Adrenal gland (tissue), 12 donors: ENCODE measurements around the gene CES5A. TPM values are rescaled to one million over a fixed set of nuclear protein-coding genes. Genes with fewer than 3 reads are reported as not detected.

ENCODE experiments used
- DNase-seq, 7 donors: peaks; one replicate each; pipeline ENCODE4 v3.0.0-alpha.2; 2019 to 2020
- H3K27ac ChIP-seq, 5 donors: fragments of 200-600 bp; sonication (generic) in 4 of 5; 1 replicate in 3 of 5; 2 replicates in 2 of 5; pipeline versions ENCODE4 v1.5.1 to v1.8.0; 2016 to 2020; ENCODE audit warnings: mild to moderate bottlenecking in 1 of 5
- H3K27me3 ChIP-seq: fragments of 200-600 bp; 2 replicates; pipeline ENCODE4 v1.8.0; 2021
- H3K36me3 ChIP-seq, 2 donors: fragments of 200-600 bp; replicated peaks in 1 of 2; 1 replicate in 1 of 2; 2 replicates in 1 of 2; pipeline versions ENCODE4 v1.5.1 to v1.8.0; 2018 to 2022
- H3K4me1 ChIP-seq, 2 donors: fragments of 200-600 bp; replicated peaks in 1 of 2; 1 replicate in 1 of 2; 2 replicates in 1 of 2; pipeline versions ENCODE4 v1.5.1 to v1.8.0; 2018 to 2021
- H3K4me3 ChIP-seq, 4 donors: fragments of 200-600 bp; sonication (generic) in 3 of 4; one replicate each; pipeline ENCODE4 v1.5.1; 2016 to 2018
- H3K9me3 ChIP-seq, 3 donors: fragments of 200-600 bp; sonication (generic) in 1 of 3; replicated peaks in 1 of 3; 1 replicate in 2 of 3; 2 replicates in 1 of 3; pipeline versions ENCODE4 v1.5.1 to v1.8.0; 2016 to 2021
- POLR2A ChIP-seq, 2 donors: fragments of 450-650 bp; IDR thresholded peaks; one replicate each; pipeline ENCODE4 v1.6.1; 2017; ENCODE audit warnings: antibody characterized with exemption in 2 of 2, mild to moderate bottlenecking in 2 of 2, moderate library complexity in 1 of 2
- WGBS, 4 donors: extraction: QIAGEN DNeasy Blood & Tissue Kit in 2 of 4; methylation state at CpG; one replicate each; pipeline versions ENCODE4 v1.1.5 to v1.1.7; 2013 to 2017; 5-methylcytosine and 5-hydroxymethylcytosine counted together
- intact Hi-C, 2 donors: fragments of 100-400 bp; cut with DNase I; formaldehyde crosslinking; loops; one replicate each; pipeline versions ENCODE4 v1.14.1 to v1.15.0; 2022 to 2023
- polyA plus RNA-seq, 3 donors: library from polyadenylated mRNA; stranded (reverse); fragments of 200-250 nt in 2 of 3; fragments of 350-450 nt in 1 of 3; fragmentation: Illumina TruSeq in 1 of 3; extraction: RNeasy Lipid Tissue Mini Kit (QIAGEN cat#74804) in 1 of 3; gene quantifications; one replicate each; pipeline ENCODE4 v1.2.3, GENCODE V29; 2013 to 2014
- total RNA-seq, 9 donors: library from RNA; depleted of rRNA in 4 of 9; stranded (reverse); fragments of >200 nt in 4 of 9; fragments of 120-200 nt in 1 of 9; fragmentation: NEBNext Ultra II Directional in 1 of 9; extraction: Animal tissue kit (Norgen Biotek cat#: 25700) in 1 of 9; gene quantifications; one replicate each; pipeline versions ENCODE4 v1.1.0 to v1.2.4, GENCODE V29; 2013 to 2023
- TF ChIP-seq, protein P1 (sequence below), 6 experiments: fragments of 450-650 bp in 4 of 6; fragments of 200-600 bp in 2 of 6; sonication (generic) in 1 of 6; IDR thresholded peaks; 1 replicate in 5 of 6; 2 replicates in 1 of 6; pipeline versions ENCODE4 v1.5.1 to v1.8.0; 2016 to 2021; ENCODE audit warnings: antibody characterized with exemption in 6 of 6, mild to moderate bottlenecking in 2 of 6, moderate library complexity in 1 of 6
- donor health status: healthy with polysubstance abuse.
- donor health status: Bipolar disorder and iron deficiency.
- donor health status: DM: yes; HTN: yes; CAD: no.
- donor health status: DM: no; HTN: no; CAD: no.
- donor health status: DM: no; HTN: no; CAD: no.
- donor health status: DM: yes; HTN: yes; CAD: no.

CES5A gene
- total and polyA plus RNA-seq, 12 donors, result 0.07 to 0.67 (median 0.43) TPM; not detected in 8

GRCh38 chr16:55906123-55906522, 30.9 kb upstream of the CES5A start:
- no peak overlapping the region for H3K27ac ChIP-seq
- DNase-seq, result no peak
- TF ChIP-seq, protein P1, sequence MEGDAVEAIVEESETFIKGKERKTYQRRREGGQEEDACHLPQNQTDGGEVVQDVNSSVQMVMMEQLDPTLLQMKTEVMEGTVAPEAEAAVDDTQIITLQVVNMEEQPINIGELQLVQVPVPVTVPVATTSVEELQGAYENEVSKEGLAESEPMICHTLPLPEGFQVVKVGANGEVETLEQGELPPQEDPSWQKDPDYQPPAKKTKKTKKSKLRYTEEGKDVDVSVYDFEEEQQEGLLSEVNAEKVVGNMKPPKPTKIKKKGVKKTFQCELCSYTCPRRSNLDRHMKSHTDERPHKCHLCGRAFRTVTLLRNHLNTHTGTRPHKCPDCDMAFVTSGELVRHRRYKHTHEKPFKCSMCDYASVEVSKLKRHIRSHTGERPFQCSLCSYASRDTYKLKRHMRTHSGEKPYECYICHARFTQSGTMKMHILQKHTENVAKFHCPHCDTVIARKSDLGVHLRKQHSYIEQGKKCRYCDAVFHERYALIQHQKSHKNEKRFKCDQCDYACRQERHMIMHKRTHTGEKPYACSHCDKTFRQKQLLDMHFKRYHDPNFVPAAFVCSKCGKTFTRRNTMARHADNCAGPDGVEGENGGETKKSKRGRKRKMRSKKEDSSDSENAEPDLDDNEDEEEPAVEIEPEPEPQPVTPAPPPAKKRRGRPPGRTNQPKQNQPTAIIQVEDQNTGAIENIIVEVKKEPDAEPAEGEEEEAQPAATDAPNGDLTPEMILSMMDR (IDR thresholded peaks at IDR 0.05), result no peak
- no peak for TF ChIP-seq POLR2A (IDR thresholded peaks at IDR 0.05)
- no peak overlapping the region for H3K4me3 ChIP-seq
- WGBS, 4 donors, result 47 to 53% (median 50%) methylated on average over 6 of the region's 6 CpGs
- H3K36me3 ChIP-seq, result no peaks in the 10 kb centered on the region
- no peaks in the 10 kb centered on the region for H3K9me3 ChIP-seq
- no peaks in the 10 kb centered on the region for H3K27me3 ChIP-seq
- intact Hi-C loops, result no loop called here
- no peaks in the 10 kb centered on the region for H3K4me1 ChIP-seq

- intact Hi-C loops, result no loop called here
- no peak for DNase-seq
- H3K9me3 ChIP-seq, result no peaks in the 10 kb centered on the region
- TF ChIP-seq POLR2A (IDR thresholded peaks at IDR 0.05), result no peak
- TF ChIP-seq, protein P1 (IDR thresholded peaks at IDR 0.05), result no peak
- no peak overlapping the region for H3K27ac ChIP-seq
- H3K4me1 ChIP-seq, result no peaks in the 10 kb centered on the region
- H3K4me3 ChIP-seq, result no peak overlapping the region
- no peaks in the 10 kb centered on the region for H3K27me3 ChIP-seq
- H3K36me3 ChIP-seq, result no peaks in the 10 kb centered on the region
- 66 to 78% (median 72%) methylated on average over 7 of the region's 7 CpGs for WGBS, 4 donors
Measured at GRCh38 chr16:55905651-55906050, 30.5 kb upstream of the CES5A start.

DNA sequence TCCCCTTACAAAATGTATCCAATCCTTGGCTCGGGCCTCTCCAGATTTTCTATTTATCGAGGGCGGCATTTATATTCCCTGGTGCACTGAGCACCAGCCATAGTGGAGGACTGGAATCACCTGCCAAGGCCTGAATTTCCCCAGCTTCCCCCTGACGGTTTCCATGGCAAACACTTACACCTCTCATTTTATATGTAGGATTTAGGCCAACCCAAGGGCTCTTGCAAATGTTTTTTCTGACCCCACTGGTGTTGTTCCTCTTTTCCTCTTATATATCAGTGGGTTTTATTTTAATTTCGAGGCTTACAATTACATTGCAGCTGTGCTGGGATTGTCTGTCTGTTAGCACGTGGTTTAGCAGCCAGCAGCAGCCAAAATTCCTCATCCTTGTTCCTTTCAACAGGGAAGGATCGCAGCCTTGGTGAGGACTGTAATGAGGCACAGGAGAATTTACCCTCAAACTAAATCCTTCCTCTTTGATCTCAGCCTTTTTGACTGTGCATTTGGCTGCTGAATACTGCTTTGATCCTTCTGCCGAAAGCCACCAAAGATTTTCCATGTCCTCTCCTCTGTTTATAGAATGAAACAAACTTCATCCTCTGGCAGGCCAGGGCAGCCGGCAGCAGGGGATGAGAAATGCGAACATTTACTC, 26.5 kb upstream of the CES5A start:
- no peak overlapping the region for H3K4me3 ChIP-seq
- DNase-seq, result no peak
- TF ChIP-seq, protein P1 (IDR thresholded peaks at IDR 0.05), result no peak
- no peak for TF ChIP-seq POLR2A (IDR thresholded peaks at IDR 0.05)
- H3K9me3 ChIP-seq, result no peaks in the 10 kb centered on the region
- WGBS, 4 donors, result 52 to 67% (median 59%) methylated on average over 10 of the region's 10 CpGs
- no peak overlapping the region for H3K27ac ChIP-seq
- intact Hi-C loops, result no loop called here
- H3K36me3 ChIP-seq, result no peaks in the 10 kb centered on the region
- H3K27me3 ChIP-seq, result no peaks in the 10 kb centered on the region
- no peaks in the 10 kb centered on the region for H3K4me1 ChIP-seq

GRCh38 chr16:55900616-55901393, 25.6 kb upstream of the CES5A start:
- H3K4me1 ChIP-seq, result no peaks in the 10 kb centered on the region
- H3K36me3 ChIP-seq, result no peaks in the 10 kb centered on the region
- intact Hi-C loops, result no loop called here
- no peaks in the 10 kb centered on the region for H3K9me3 ChIP-seq
- no peak for TF ChIP-seq POLR2A (IDR thresholded peaks at IDR 0.05)
- TF ChIP-seq, protein P1 (IDR thresholded peaks at IDR 0.05), result no peak
- no peak overlapping the region for H3K27ac ChIP-seq
- H3K27me3 ChIP-seq, result no peaks in the 10 kb centered on the region
- no peak for DNase-seq
- no peak overlapping the region for H3K4me3 ChIP-seq
- 49 to 67% (median 58%) methylated on average over 5 of the region's 5 CpGs for WGBS, 4 donors
